ENCODE data around the gene FGF18.

The FGF18 gene

GRCh38 chr5:171425596-171426244 lies 6.3 kb downstream of the FGF18 start:
- H3K4me1 ChIP-seq (ENCODE audit: control insufficient read depth, insufficient read depth, low read length, poor library complexity, severe bottlenecking), result peaks cover 8% of the 10 kb centered on the region
- H3K27ac ChIP-seq (ENCODE audit: low read depth, low read length, severe bottlenecking), result no peak overlapping the region
- no peak overlapping the region for H3K4me3 ChIP-seq (ENCODE audit: extremely low read depth, insufficient read depth, low read length, poor library complexity, severe bottlenecking)
- 89 to 97% methylated on average over 9 to 12 of the region's 14 CpGs for WGBS, 2 experiments (ENCODE audit: insufficient coverage in 2 of 2)
- no peaks in the 10 kb centered on the region for H3K9me3 ChIP-seq (ENCODE audit: control insufficient read depth, low read length)
- H3K36me3 ChIP-seq (ENCODE audit: control insufficient read depth, insufficient read depth, low read length), result no peaks in the 10 kb centered on the region

GRCh38 chr5:171426266-171426665 lies 6.8 kb downstream of the FGF18 start:
- 84 to 94% methylated on average over 2 to 3 of the region's 4 CpGs for WGBS, 2 experiments (ENCODE audit: insufficient coverage in 2 of 2)
- Histone ChIP-seq H3K27ac (ENCODE audit: low read depth, low read length, severe bottlenecking) (no peak overlapping the region), H3K9me3 (ENCODE audit: control insufficient read depth, low read length) (no peaks in the 10 kb centered on the region), H3K36me3 (ENCODE audit: control insufficient read depth, insufficient read depth, low read length) (no peaks in the 10 kb centered on the region), H3K4me3 (ENCODE audit: extremely low read depth, insufficient read depth, low read length, poor library complexity, severe bottlenecking) (no peak overlapping the region), H3K4me1 (ENCODE audit: control insufficient read depth, insufficient read depth, low read length, poor library complexity, severe bottlenecking) (peaks cover 8% of the 10 kb centered on the region)

GRCh38 chr5:171426680-171427079 lies 7.2 kb downstream of the FGF18 start:
- no peak overlapping the region for H3K4me3 ChIP-seq (ENCODE audit: extremely low read depth, insufficient read depth, low read length, poor library complexity, severe bottlenecking)
- peaks cover 8% of the 10 kb centered on the region for H3K4me1 ChIP-seq (ENCODE audit: control insufficient read depth, insufficient read depth, low read length, poor library complexity, severe bottlenecking)
- no peaks in the 10 kb centered on the region for H3K36me3 ChIP-seq (ENCODE audit: control insufficient read depth, insufficient read depth, low read length)
- 96 to 99% methylated on average over 8 of the region's 9 CpGs for WGBS, 2 experiments (ENCODE audit: insufficient coverage in 2 of 2)
- no peaks in the 10 kb centered on the region for H3K9me3 ChIP-seq (ENCODE audit: control insufficient read depth, low read length)
- H3K27ac ChIP-seq (ENCODE audit: low read depth, low read length, severe bottlenecking), result no peak overlapping the region

GRCh38 chr5:171427318-171428167 lies 8.1 kb downstream of the FGF18 start:
- peaks cover 8% of the 10 kb centered on the region for H3K4me1 ChIP-seq (ENCODE audit: control insufficient read depth, insufficient read depth, low read length, poor library complexity, severe bottlenecking)
- no peaks in the 10 kb centered on the region for H3K36me3 ChIP-seq (ENCODE audit: control insufficient read depth, insufficient read depth, low read length)
- H3K4me3 ChIP-seq (ENCODE audit: extremely low read depth, insufficient read depth, low read length, poor library complexity, severe bottlenecking), result no peak overlapping the region
- H3K9me3 ChIP-seq (ENCODE audit: control insufficient read depth, low read length), result no peaks in the 10 kb centered on the region
- WGBS, 2 experiments (ENCODE audit: insufficient coverage in 2 of 2), result 95 to 96% methylated on average over 15 to 18 of the region's 20 CpGs
- H3K27ac ChIP-seq (ENCODE audit: low read depth, low read length, severe bottlenecking), result no peak overlapping the region

DNA sequence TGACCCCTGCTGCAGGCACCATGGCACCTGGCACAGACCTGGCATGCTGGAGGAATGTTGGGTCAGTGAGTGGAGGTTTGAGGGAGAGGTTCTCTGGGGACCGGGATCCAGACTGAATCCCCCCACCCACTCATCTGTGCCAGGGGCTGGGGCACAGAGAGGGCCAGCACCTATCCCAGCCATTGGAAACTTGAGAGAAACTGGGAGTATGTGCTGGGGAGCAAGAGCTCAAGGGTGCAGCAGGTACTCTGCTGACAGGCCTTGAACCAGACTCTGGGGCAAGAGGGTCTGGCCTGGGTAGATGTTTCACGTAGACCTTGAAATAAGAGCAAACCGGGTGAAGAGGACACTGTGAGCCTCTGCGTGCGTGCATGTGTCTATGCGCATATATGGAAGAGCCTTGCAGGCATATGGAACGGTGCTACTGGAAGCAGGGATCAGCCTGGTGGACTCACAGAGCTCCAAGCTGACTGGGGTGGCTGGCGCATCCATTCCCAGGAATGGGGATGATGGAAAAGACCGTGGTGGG lies 8.8 kb downstream of the FGF18 start:
- H3K27ac ChIP-seq (ENCODE audit: low read depth, low read length, severe bottlenecking), result no peak overlapping the region
- WGBS, 2 experiments (ENCODE audit: insufficient coverage in 2 of 2), result 89 to 92% methylated on average over 7 to 8 of the region's 9 CpGs

GRCh38 chr5:171428809-171429542 lies 9.5 kb downstream of the FGF18 start:
- Histone ChIP-seq H3K4me3 (ENCODE audit: extremely low read depth, insufficient read depth, low read length, poor library complexity, severe bottlenecking) (no peak overlapping the region), H3K36me3 (ENCODE audit: control insufficient read depth, insufficient read depth, low read length) (no peaks in the 10 kb centered on the region), H3K4me1 (ENCODE audit: control insufficient read depth, insufficient read depth, low read length, poor library complexity, severe bottlenecking) (peaks cover 9% of the 10 kb centered on the region), H3K27ac (ENCODE audit: low read depth, low read length, severe bottlenecking) (no peak overlapping the region), H3K9me3 (ENCODE audit: control insufficient read depth, low read length) (no peaks in the 10 kb centered on the region)
- WGBS, 2 experiments (ENCODE audit: insufficient coverage in 2 of 2), result 81 to 84% methylated on average over 13 of the region's 16 CpGs

More for the DNA sequence above, 8.8 kb downstream of the FGF18 start:
- H3K4me3 ChIP-seq (ENCODE audit: extremely low read depth, insufficient read depth, low read length, poor library complexity, severe bottlenecking), result no peak overlapping the region
- no peaks in the 10 kb centered on the region for H3K9me3 ChIP-seq (ENCODE audit: control insufficient read depth, low read length)
- H3K4me1 ChIP-seq (ENCODE audit: control insufficient read depth, insufficient read depth, low read length, poor library complexity, severe bottlenecking), result peaks cover 8% of the 10 kb centered on the region
- no peaks in the 10 kb centered on the region for H3K36me3 ChIP-seq (ENCODE audit: control insufficient read depth, insufficient read depth, low read length)

GRCh38 chr5:171429543-171429910 lies 10.1 kb downstream of the FGF18 start:
- WGBS, 2 experiments (ENCODE audit: insufficient coverage in 2 of 2), result 86 to 100% methylated on average over 1 of the region's 4 CpGs
- no peaks in the 10 kb centered on the region for H3K36me3 ChIP-seq (ENCODE audit: control insufficient read depth, insufficient read depth, low read length)
- no peak overlapping the region for H3K4me3 ChIP-seq (ENCODE audit: extremely low read depth, insufficient read depth, low read length, poor library complexity, severe bottlenecking)
- H3K27ac ChIP-seq (ENCODE audit: low read depth, low read length, severe bottlenecking), result no peak overlapping the region
- H3K9me3 ChIP-seq (ENCODE audit: control insufficient read depth, low read length), result no peaks in the 10 kb centered on the region
- peaks cover 6% of the 10 kb centered on the region for H3K4me1 ChIP-seq (ENCODE audit: control insufficient read depth, insufficient read depth, low read length, poor library complexity, severe bottlenecking)

DNA sequence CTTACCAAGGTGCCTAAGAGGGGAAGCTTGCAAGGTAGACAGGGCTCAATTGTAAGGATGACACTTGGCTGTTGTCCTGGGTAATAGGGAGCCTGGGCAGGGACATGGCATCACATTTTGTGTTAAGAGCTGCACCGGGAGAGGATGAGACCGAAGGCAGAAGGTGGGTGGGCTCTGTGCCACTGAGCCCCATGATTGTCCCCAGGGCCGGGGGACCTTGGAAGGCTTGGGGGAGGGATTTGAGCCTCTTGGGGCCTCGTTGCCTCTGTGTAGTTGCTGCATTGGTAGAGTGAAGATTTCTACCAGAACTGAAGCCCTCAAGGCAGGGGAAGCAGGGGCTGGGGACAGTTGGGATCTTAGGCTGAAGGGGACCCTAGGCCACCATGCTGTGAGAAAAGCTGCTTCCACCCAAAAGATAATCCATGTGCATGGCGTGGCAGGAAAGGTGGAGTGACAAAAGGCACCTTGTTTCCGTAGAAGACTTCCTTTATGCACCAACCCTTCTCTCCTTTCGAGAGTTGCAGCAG lies 11.9 kb downstream of the FGF18 start:
- WGBS, 2 experiments (ENCODE audit: insufficient coverage in 2 of 2), result 91 to 96% methylated on average over 4 to 7 of the region's 7 CpGs
- no peak overlapping the region for H3K4me3 ChIP-seq (ENCODE audit: extremely low read depth, insufficient read depth, low read length, poor library complexity, severe bottlenecking)
- no peak overlapping the region for H3K27ac ChIP-seq (ENCODE audit: low read depth, low read length, severe bottlenecking)
- no peaks in the 10 kb centered on the region for H3K36me3 ChIP-seq (ENCODE audit: control insufficient read depth, insufficient read depth, low read length)
- H3K9me3 ChIP-seq (ENCODE audit: control insufficient read depth, low read length), result no peaks in the 10 kb centered on the region
- H3K4me1 ChIP-seq (ENCODE audit: control insufficient read depth, insufficient read depth, low read length, poor library complexity, severe bottlenecking), result peaks cover 5% of the 10 kb centered on the region

DNA sequence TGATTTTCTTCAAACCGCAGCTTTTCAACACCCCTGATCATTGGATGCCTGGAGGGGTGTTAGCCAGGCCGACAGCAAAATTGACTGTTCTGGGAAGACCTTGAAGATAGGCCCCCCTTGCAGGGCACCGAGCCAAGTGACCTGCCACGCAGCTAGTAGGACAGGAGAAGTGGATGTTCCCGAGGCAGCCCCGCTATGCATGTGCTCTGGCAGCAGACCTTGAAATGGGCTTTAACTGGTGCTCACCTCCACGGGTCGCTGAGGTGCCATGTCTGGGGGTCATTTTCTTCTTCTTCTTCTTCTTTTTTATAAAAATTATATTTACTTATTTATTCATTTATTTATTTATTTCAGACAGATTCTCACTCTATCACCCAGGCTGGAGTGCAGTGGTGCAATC lies 12.6 kb downstream of the FGF18 start:
- Histone ChIP-seq H3K4me1 (ENCODE audit: control insufficient read depth, insufficient read depth, low read length, poor library complexity, severe bottlenecking) (peaks cover 5% of the 10 kb centered on the region), H3K9me3 (ENCODE audit: control insufficient read depth, low read length) (no peaks in the 10 kb centered on the region), H3K36me3 (ENCODE audit: control insufficient read depth, insufficient read depth, low read length) (no peaks in the 10 kb centered on the region), H3K4me3 (ENCODE audit: extremely low read depth, insufficient read depth, low read length, poor library complexity, severe bottlenecking) (no peak overlapping the region), H3K27ac (ENCODE audit: low read depth, low read length, severe bottlenecking) (no peak overlapping the region)
- WGBS, 2 experiments (ENCODE audit: insufficient coverage in 2 of 2), result 80 to 84% methylated on average over 5 to 6 of the region's 8 CpGs

GRCh38 chr5:171432583-171433351 lies 13.3 kb downstream of the FGF18 start:
- no peaks in the 10 kb centered on the region for H3K36me3 ChIP-seq (ENCODE audit: control insufficient read depth, insufficient read depth, low read length)
- peaks cover 5% of the 10 kb centered on the region for H3K4me1 ChIP-seq (ENCODE audit: control insufficient read depth, insufficient read depth, low read length, poor library complexity, severe bottlenecking)
- 88 to 95% methylated on average over 12 of the region's 16 CpGs for WGBS, 2 experiments (ENCODE audit: insufficient coverage in 2 of 2)
- no peak overlapping the region for H3K27ac ChIP-seq (ENCODE audit: low read depth, low read length, severe bottlenecking)
- H3K4me3 ChIP-seq (ENCODE audit: extremely low read depth, insufficient read depth, low read length, poor library complexity, severe bottlenecking), result no peak overlapping the region
- H3K9me3 ChIP-seq (ENCODE audit: control insufficient read depth, low read length), result no peaks in the 10 kb centered on the region
